Tibial nerve (tissue), 4 donors: Measurements from ENCODE around the gene KLK5. TPM values are rescaled to one million over a fixed set of nuclear protein-coding genes. Genes with fewer than 3 reads are reported as not detected.

Experiments used
- DNase-seq, 2 donors: peaks; one replicate each; pipeline ENCODE4 v3.0.0-alpha.2; 2019; ENCODE audit warnings: low spot score in 2 of 2
- H3K27ac ChIP-seq, 4 donors: fragments of 200-600 bp; sonication (generic) in 3 of 4; one replicate each; pipeline ENCODE4 v1.5.1; 2017 to 2019; ENCODE audit warnings: mild to moderate bottlenecking in 1 of 4
- H3K27me3 ChIP-seq, 2 donors: fragments of 200-600 bp; sonication (generic) in 1 of 2; one replicate each; pipeline versions ENCODE4 v1.5.1 to v1.6.0; 2017 to 2019
- H3K36me3 ChIP-seq, 3 donors: fragments of 200-600 bp; sonication (generic); one replicate each; pipeline ENCODE4 v1.5.1; 2018 to 2019
- H3K4me1 ChIP-seq, 4 donors: fragments of 200-600 bp; sonication (generic) in 3 of 4; one replicate each; pipeline ENCODE4 v1.5.1; 2017 to 2019
- H3K4me3 ChIP-seq, 4 donors: fragments of 200-600 bp; sonication (generic) in 3 of 4; one replicate each; pipeline ENCODE4 v1.5.1; 2017 to 2019; ENCODE audit warnings: mild to moderate bottlenecking in 1 of 4, moderate library complexity in 1 of 4
- H3K9me3 ChIP-seq, 4 donors: fragments of 200-600 bp; sonication (generic) in 3 of 4; one replicate each; pipeline ENCODE4 v1.5.1; 2017 to 2019
- CTCF ChIP-seq, 5 experiments: fragments of 200-600 bp in 3 of 5; fragments of 450-650 bp in 2 of 5; sonication (generic) in 3 of 5; IDR thresholded peaks; one replicate each; pipeline ENCODE4 v1.5.1; 2016 to 2019; ENCODE audit warnings: antibody characterized with exemption in 5 of 5, mild to moderate bottlenecking in 3 of 5, moderate library complexity in 2 of 5
- EP300 ChIP-seq, 2 donors: sonication (generic); formaldehyde crosslinking; IDR thresholded peaks; one replicate each; pipeline ENCODE4 v1.6.1; 2017; ENCODE audit warnings: antibody characterized with exemption in 2 of 2, mild to moderate bottlenecking in 1 of 2
- POLR2A ChIP-seq, 2 donors: fragments of 450-650 bp; IDR thresholded peaks; one replicate each; pipeline ENCODE4 v1.6.1; 2017; ENCODE audit warnings: antibody characterized with exemption in 2 of 2, mild to moderate bottlenecking in 2 of 2, moderate library complexity in 2 of 2
- WGBS, 2 donors: methylation state at CpG; one replicate each; pipeline ENCODE4 v1.1.5; 2018; 5-methylcytosine and 5-hydroxymethylcytosine counted together
- total RNA-seq, 4 donors: library from RNA; depleted of rRNA; stranded (reverse); fragments of >200 nt; gene quantifications; one replicate each; pipeline ENCODE4 v1.1.0, GENCODE V29; 2016

KLK5 gene
- total RNA-seq, 4 donors from 2014 or later: not detected

GRCh38 chr19:50944795-50945194, 8.0 kb downstream of the KLK5 start:
- WGBS, 2 donors: 63 to 72% methylated on average over 4 of the region's 4 CpGs
- no peaks in the 10 kb centered on the region for H3K36me3 ChIP-seq
- peaks cover 0 to 20% (median 0%) of the 10 kb centered on the region in 4 donors for H3K9me3 ChIP-seq
- H3K4me3 ChIP-seq: no peak overlapping the region
- TF ChIP-seq POLR2A (IDR thresholded peaks at IDR 0.05) (no peak), CTCF (IDR thresholded peaks at IDR 0.05) (no peak), EP300 (IDR thresholded peaks at IDR 0.05) (no peak)
- H3K27ac ChIP-seq: no peak overlapping the region
- no peaks in the 10 kb centered on the region for H3K27me3 ChIP-seq
- no peaks in the 10 kb centered on the region for H3K4me1 ChIP-seq
- DNase-seq: no peak

- no peak overlapping the region for H3K27ac ChIP-seq
- peaks cover 0 to 27% (median 0%) of the 10 kb centered on the region in 4 donors for H3K9me3 ChIP-seq
- 81 to 84% methylated on average over 8 to 10 of the region's 10 CpGs for WGBS, 2 donors
- TF ChIP-seq CTCF (IDR thresholded peaks at IDR 0.05) (no peak), EP300 (IDR thresholded peaks at IDR 0.05) (no peak), POLR2A (IDR thresholded peaks at IDR 0.05) (no peak)
- H3K27me3 ChIP-seq: no peaks in the 10 kb centered on the region
- H3K4me3 ChIP-seq: no peak overlapping the region
- no peak for DNase-seq
- H3K4me1 ChIP-seq: no peaks in the 10 kb centered on the region
- H3K36me3 ChIP-seq: no peaks in the 10 kb centered on the region
Observed at GRCh38 chr19:50943074-50943828, 9.6 kb downstream of the KLK5 start.

- H3K27ac ChIP-seq: no peak overlapping the region
- H3K4me3 ChIP-seq: no peak overlapping the region
- 70 to 72% methylated on average over 2 of the region's 2 CpGs for WGBS, 2 donors
- H3K9me3 ChIP-seq: peaks cover 0 to 18% (median 0%) of the 10 kb centered on the region in 4 donors
- no peak for TF ChIP-seq CTCF (IDR thresholded peaks at IDR 0.05)
- TF ChIP-seq POLR2A (IDR thresholded peaks at IDR 0.05): no peak
- no peak for TF ChIP-seq EP300 (IDR thresholded peaks at IDR 0.05)
- no peak for DNase-seq
- no peaks in the 10 kb centered on the region for H3K36me3 ChIP-seq
- no peaks in the 10 kb centered on the region for H3K27me3 ChIP-seq
- no peaks in the 10 kb centered on the region for H3K4me1 ChIP-seq
Observed at GRCh38 chr19:50939596-50939995, 13.2 kb downstream of the KLK5 start.

- TF ChIP-seq EP300 (IDR thresholded peaks at IDR 0.05) (no peak), CTCF (IDR thresholded peaks at IDR 0.05) (no peak), POLR2A (IDR thresholded peaks at IDR 0.05) (no peak)
- H3K27ac ChIP-seq: no peak overlapping the region
- 70 to 75% methylated on average over 8 of the region's 8 CpGs for WGBS, 2 donors
- no peaks in the 10 kb centered on the region for H3K4me1 ChIP-seq
- no peak for DNase-seq
- H3K9me3 ChIP-seq: peaks cover 0 to 3% (median 0%) of the 10 kb centered on the region in 4 donors
- no peaks in the 10 kb centered on the region for H3K36me3 ChIP-seq
- no peak overlapping the region for H3K4me3 ChIP-seq
- H3K27me3 ChIP-seq: peaks cover 0 to 6% of the 10 kb centered on the region in 2 donors
Observed at GRCh38 chr19:50933640-50934039, 19.2 kb downstream of the KLK5 start.

- Histone ChIP-seq H3K36me3 (no peaks in the 10 kb centered on the region), H3K4me1 (no peaks in the 10 kb centered on the region), H3K9me3 (peaks cover 0 to 3% (median 0%) of the 10 kb centered on the region in 4 donors), H3K4me3 (no peak overlapping the region), H3K27ac (no peak overlapping the region), H3K27me3 (peaks cover 0 to 6% of the 10 kb centered on the region in 2 donors)
- 52 to 60% methylated on average over 4 of the region's 4 CpGs for WGBS, 2 donors
- TF ChIP-seq CTCF (IDR thresholded peaks at IDR 0.05) (no peak), EP300 (IDR thresholded peaks at IDR 0.05) (no peak), POLR2A (IDR thresholded peaks at IDR 0.05) (no peak)
- DNase-seq: no peak
Observed at GRCh38 chr19:50932690-50933083, 20.2 kb downstream of the KLK5 start.
